HAP-1 (cell line): ENCODE data around the gene PIGL.

Experiments used
- DNase-seq, 2 experiments: peaks; one replicate each; pipeline ENCODE4 v3.0.0-alpha.2; 2016 to 2020; ENCODE audit warnings: low spot score in 2 of 2
- H3K27me3 ChIP-seq: fragments of 250-450 bp; sonication (Bioruptor Pico); 2 replicates; pipeline ENCODE4 v1.5.1; 2020; ENCODE audit warnings: low read depth, mild to moderate bottlenecking, moderate library complexity
- H3K36me3 ChIP-seq: fragments of 250-450 bp; sonication (Bioruptor Pico); replicated peaks from 2 replicates; pipeline ENCODE4 v1.5.1; 2020; ENCODE audit warnings: mild to moderate bottlenecking
- H3K4me1 ChIP-seq: fragments of 250-450 bp; sonication (Bioruptor Pico); 2 replicates; pipeline ENCODE4 v1.5.1; 2020; ENCODE audit warnings: mild to moderate bottlenecking
- H3K4me3 ChIP-seq: fragments of 250-450 bp; sonication (Bioruptor Pico); 2 replicates; pipeline ENCODE4 v1.5.1; 2020; ENCODE audit warnings: mild to moderate bottlenecking, moderate library complexity
- H3K9me3 ChIP-seq: fragments of 250-450 bp; sonication (Bioruptor Pico); 2 replicates; pipeline ENCODE4 v1.5.1; 2020; ENCODE audit warnings: mild to moderate bottlenecking, moderate library complexity
- in situ Hi-C: fragments of 300-500 bp; cut with MboI; formaldehyde crosslinking; loops from 3 replicates; pipeline ENCODE4 v1.14.3; 2020; ENCODE audit warnings: low sequenced_read_pairs, inconsistent platforms, mixed read lengths

Gene PIGL

DNA sequence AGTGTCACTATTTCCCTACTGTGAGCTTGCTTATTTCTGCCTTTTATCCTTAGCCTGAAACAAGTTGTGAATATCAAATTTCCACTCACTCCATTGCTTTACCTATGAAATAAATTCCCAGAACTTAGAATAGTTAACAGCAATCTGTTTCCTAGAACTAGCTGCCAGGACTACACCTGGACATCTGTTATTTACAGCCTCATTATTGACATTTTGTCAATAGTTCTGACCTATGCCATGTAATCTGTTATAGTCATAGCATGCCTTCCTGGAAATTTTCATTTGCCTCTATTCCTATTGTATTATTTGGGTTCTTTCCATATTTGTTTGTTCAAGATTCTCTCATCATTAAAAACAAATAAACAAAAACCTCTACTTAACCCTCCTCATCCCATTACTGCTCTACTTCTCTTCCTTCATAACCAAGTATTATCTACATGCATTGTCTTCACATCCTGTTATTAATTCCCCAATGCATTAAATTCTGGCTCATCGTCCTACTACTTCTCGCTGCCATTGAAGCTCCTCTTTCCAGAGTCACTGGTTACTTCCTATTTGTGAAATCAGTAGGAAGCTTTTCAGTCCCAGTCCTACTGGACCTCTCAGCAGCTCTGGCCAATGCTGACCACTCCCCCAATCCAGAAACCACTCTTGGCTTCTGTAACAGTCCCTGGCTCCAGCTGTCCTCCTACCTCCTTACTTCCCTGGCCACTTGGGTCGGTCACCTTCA is 55.3 kb downstream of the PIGL start:
- H3K4me1 ChIP-seq: peaks cover 8% of the 10 kb centered on the region
- in situ Hi-C loops: no loop called here
- DNase-seq: no peak

GRCh38 chr17:16273499-16273898 is 56.5 kb downstream of the PIGL start:
- H3K36me3 ChIP-seq: no peaks in the 10 kb centered on the region
- H3K9me3 ChIP-seq: no peaks in the 10 kb centered on the region
- in situ Hi-C loops: no loop called here
- no peak overlapping the region for H3K4me3 ChIP-seq
- no peaks in the 10 kb centered on the region for H3K27me3 ChIP-seq
- peaks cover 10% of the 10 kb centered on the region for H3K4me1 ChIP-seq
- no peak for DNase-seq

More for the DNA sequence above, 55.3 kb downstream of the PIGL start:
- Histone ChIP-seq H3K36me3 (no peaks in the 10 kb centered on the region), H3K9me3 (no peaks in the 10 kb centered on the region), H3K4me3 (no peak overlapping the region), H3K27me3 (no peaks in the 10 kb centered on the region)

DNA sequence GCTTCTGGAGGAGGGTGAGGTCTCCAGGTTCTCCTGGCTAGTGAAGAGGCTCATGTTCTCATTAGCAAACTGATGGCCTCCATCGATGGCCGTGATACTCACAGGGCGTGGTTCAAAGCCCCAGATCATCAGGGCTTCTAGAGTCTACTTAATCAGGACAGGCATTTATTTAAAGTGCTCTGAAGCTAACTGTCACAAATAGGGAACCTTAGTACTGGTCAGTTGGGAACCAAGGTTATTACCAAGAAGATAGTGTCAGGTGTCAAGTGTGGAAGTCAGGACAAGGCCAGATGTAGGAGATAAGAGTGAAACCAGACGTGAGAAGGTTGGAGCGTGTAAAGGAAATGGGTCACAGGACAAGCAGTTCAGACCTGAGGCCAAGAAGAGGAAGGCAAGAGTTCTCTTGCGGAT is 56.9 kb downstream of the PIGL start:
- Histone ChIP-seq H3K4me1 (peaks cover 10% of the 10 kb centered on the region), H3K4me3 (no peak overlapping the region), H3K9me3 (no peaks in the 10 kb centered on the region), H3K27me3 (no peaks in the 10 kb centered on the region), H3K36me3 (no peaks in the 10 kb centered on the region)
- in situ Hi-C loops: no loop called here
- DNase-seq: no peak

- H3K9me3 ChIP-seq: no peaks in the 10 kb centered on the region
- H3K36me3 ChIP-seq: no peaks in the 10 kb centered on the region
- in situ Hi-C loops: no loop called here
- H3K27me3 ChIP-seq: no peaks in the 10 kb centered on the region
- no peak for DNase-seq
- peaks cover 10% of the 10 kb centered on the region for H3K4me1 ChIP-seq
- no peak overlapping the region for H3K4me3 ChIP-seq
These were observed 58.0 kb downstream of the PIGL start for GRCh38 chr17:16275024-16275423.

GRCh38 chr17:16277163-16277562 is 60.2 kb downstream of the PIGL start:
- H3K9me3 ChIP-seq: no peaks in the 10 kb centered on the region
- no peaks in the 10 kb centered on the region for H3K27me3 ChIP-seq
- no peaks in the 10 kb centered on the region for H3K36me3 ChIP-seq
- no peak for DNase-seq
- peaks cover 13% of the 10 kb centered on the region for H3K4me1 ChIP-seq
- in situ Hi-C loops: no loop called here
- H3K4me3 ChIP-seq: no peak overlapping the region

- in situ Hi-C loops: no loop called here
- Histone ChIP-seq H3K4me3 (no peak overlapping the region), H3K4me1 (peaks cover 24% of the 10 kb centered on the region), H3K27me3 (no peaks in the 10 kb centered on the region), H3K36me3 (no peaks in the 10 kb centered on the region), H3K9me3 (no peaks in the 10 kb centered on the region)
- no peak for DNase-seq
These were observed 64.3 kb downstream of the PIGL start for GRCh38 chr17:16281351-16281750.

DNA sequence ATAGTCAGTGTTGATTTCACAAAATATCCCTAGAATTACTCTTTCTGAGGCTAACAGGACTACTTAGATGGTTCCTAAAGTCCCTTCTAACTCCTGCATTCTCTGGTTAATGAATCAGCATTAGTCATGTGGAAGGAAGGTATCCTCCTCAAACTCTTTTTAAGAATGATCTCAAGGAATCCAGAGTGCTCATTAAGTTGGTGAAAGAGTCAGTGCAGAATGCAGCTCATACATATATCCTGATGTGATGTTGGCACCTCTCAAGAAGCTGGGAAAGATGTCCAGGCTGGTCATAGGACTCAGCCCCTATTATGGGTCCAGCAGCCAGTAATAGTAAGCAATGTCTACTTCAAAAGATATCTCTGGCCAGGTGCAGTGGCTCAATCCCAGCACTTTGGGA is 65.5 kb downstream of the PIGL start:
- in situ Hi-C loops: no loop called here
- Histone ChIP-seq H3K27me3 (no peaks in the 10 kb centered on the region), H3K4me3 (no peak overlapping the region), H3K36me3 (no peaks in the 10 kb centered on the region), H3K9me3 (no peaks in the 10 kb centered on the region), H3K4me1 (peaks cover 20% of the 10 kb centered on the region)
- no peak for DNase-seq

DNA sequence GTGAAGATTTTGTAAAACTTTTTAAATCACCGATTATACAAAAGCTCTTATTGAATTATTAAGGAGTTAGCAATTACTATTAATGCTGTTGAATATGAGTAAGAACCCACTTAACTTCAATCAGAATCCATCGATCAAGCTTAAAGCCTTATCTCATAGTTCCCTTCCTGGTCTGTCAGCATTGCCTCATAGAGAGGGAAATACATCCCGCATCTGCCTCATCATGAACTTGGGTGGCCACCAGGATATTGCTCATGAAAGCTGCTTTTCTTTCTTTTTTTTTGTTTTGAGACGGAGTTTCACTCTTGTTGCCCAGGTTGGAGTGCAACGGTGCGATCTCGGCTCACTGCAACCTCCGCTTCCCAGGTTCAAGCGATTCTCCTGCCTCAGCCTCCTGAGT is 66.7 kb downstream of the PIGL start:
- H3K36me3 ChIP-seq: no peaks in the 10 kb centered on the region; the same call in 1 of the 2 replicates
- no peak overlapping the region for H3K4me3 ChIP-seq
- no peak for DNase-seq
- no peaks in the 10 kb centered on the region for H3K27me3 ChIP-seq
- H3K9me3 ChIP-seq: no peaks in the 10 kb centered on the region
- in situ Hi-C loops: no loop called here
- H3K4me1 ChIP-seq: peaks cover 20% of the 10 kb centered on the region

GRCh38 chr17:16285646-16286008 is 68.6 kb downstream of the PIGL start:
- H3K4me3 ChIP-seq: no peak overlapping the region
- H3K36me3 ChIP-seq: no peaks in the 10 kb centered on the region; the same call in 1 of the 2 replicates
- DNase-seq: no peak
- no peaks in the 10 kb centered on the region for H3K9me3 ChIP-seq
- in situ Hi-C loops: no loop called here
- H3K4me1 ChIP-seq: peaks cover 20% of the 10 kb centered on the region
- no peaks in the 10 kb centered on the region for H3K27me3 ChIP-seq

DNA sequence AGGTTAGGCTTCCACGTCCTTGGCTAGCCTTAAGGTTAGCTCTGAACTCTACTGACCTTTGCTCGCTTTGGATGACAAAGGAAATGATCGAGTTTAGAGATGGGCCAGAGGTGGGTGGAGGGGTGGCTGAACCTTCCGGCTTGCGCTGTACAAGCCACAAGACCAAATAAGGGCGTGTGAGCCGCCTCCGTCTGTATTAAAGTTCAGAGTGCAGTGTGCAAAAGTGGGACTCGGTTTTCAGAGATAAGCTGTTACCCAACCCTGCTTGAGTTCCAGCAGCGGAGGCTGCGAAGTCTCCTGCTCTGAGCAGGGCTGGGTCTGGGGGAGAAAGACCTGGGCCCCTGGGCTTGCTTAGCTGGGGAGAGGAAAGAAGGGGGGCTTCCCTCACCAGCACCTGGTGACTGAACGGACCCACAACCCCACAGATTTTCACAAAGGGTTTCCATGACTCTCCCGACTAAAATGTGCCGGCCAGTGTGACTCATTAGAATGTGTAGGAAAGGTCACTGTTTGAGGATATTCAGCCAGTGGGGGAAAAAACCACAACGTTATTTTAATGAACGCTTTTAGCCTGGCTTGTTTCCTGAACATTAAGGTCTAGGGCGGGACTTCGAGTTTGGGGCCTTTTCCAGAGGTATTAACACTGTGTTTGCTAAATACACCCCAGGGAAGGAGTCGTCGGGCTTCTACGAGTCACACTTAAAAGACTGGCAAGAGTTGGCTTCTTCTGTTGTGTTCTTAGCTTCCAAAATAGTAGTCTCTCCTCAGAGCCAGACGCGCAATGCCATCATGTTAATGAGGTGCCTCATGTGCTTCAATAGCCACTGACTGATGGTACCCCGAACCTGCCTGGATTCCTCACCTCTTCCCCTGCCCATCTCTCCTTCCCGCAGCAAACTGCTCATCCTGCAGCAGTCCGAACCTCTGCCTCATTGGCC is 69.3 kb downstream of the PIGL start:
- Histone ChIP-seq H3K27me3 (no peaks in the 10 kb centered on the region), H3K4me1 (peaks cover 20% of the 10 kb centered on the region), H3K9me3 (no peaks in the 10 kb centered on the region), H3K36me3 (no peaks in the 10 kb centered on the region; the same call in 1 of the 2 replicates), H3K4me3 (no peak overlapping the region)
- in situ Hi-C loops: no loop called here
- peak; percentile 79 to 83 for DNase-seq

GRCh38 chr17:16286947-16287562 is 70.0 kb downstream of the PIGL start:
- in situ Hi-C loops: no loop called here
- H3K9me3 ChIP-seq: no peaks in the 10 kb centered on the region
- DNase-seq: no peak
- no peak overlapping the region for H3K4me3 ChIP-seq
- no peaks in the 10 kb centered on the region for H3K27me3 ChIP-seq
- peaks cover 18% of the 10 kb centered on the region for H3K4me1 ChIP-seq
- no peaks in the 10 kb centered on the region; the same call in 1 of the 2 replicates for H3K36me3 ChIP-seq

- H3K4me1 ChIP-seq: peaks cover 15% of the 10 kb centered on the region
- no peaks in the 10 kb centered on the region for H3K9me3 ChIP-seq
- in situ Hi-C loops: no loop called here
- H3K27me3 ChIP-seq: no peaks in the 10 kb centered on the region
- no peak for DNase-seq
- H3K36me3 ChIP-seq: no peaks in the 10 kb centered on the region; the same call in 1 of the 2 replicates
- no peak overlapping the region for H3K4me3 ChIP-seq
These were observed 70.6 kb downstream of the PIGL start for GRCh38 chr17:16287563-16288027.

GRCh38 chr17:16288860-16289571 is 72.0 kb downstream of the PIGL start:
- Histone ChIP-seq H3K36me3 (peaks cover 3% of the 10 kb centered on the region; the same call in 1 of the 2 replicates), H3K27me3 (no peaks in the 10 kb centered on the region), H3K4me3 (no peak overlapping the region), H3K4me1 (peaks cover 15% of the 10 kb centered on the region), H3K9me3 (no peaks in the 10 kb centered on the region)
- in situ Hi-C loops: no loop called here
- no peak for DNase-seq
